HG03520 (cell line): ENCODE results near the gene SIL1.

Experiments
- ATAC-seq: cut with Tn5 transposase; IDR thresholded peaks from one replicate; pipeline ENCODE4 v1.9.1; 2021; ENCODE audit warnings: mild to moderate bottlenecking, moderate library complexity; ENCODE audit not compliant: unreplicated experiment

The SIL1 gene

GRCh38 chr5:138985683-138986082 is 212.5 kb downstream of the SIL1 start:
- no peak for ATAC-seq

DNA sequence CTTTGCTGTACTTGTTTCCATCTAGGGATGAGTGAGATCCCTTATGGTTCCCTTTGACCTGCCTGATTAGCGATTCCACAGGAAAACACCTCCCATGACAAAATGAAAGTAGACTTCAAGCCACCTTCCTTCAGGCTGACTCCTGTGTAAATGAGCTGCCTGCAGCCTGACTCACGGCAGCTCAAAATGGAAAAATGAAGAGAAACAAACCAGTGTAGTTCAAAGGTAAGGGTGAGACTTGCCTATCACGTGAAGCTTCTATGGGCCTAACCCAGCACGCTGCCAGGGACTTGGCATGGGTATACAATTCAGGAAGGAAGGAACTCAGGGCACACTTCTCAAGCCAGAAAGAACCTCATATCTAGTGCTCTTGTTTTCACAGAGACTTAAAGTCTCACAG is 212.9 kb downstream of the SIL1 start:
- no peak for ATAC-seq

GRCh38 chr5:138983984-138984383 is 214.2 kb downstream of the SIL1 start:
- no peak for ATAC-seq

GRCh38 chr5:138981586-138981985 is 216.6 kb downstream of the SIL1 start:
- no peak for ATAC-seq

GRCh38 chr5:138981131-138981530 is 217.0 kb downstream of the SIL1 start:
- no peak for ATAC-seq

- ATAC-seq = no peak
Observed at GRCh38 chr5:138980441-138980840, 217.7 kb downstream of the SIL1 start.

- ATAC-seq = no peak
Observed at GRCh38 chr5:138979684-138980280, 218.4 kb downstream of the SIL1 start.

GRCh38 chr5:138978581-138978980 is 219.6 kb downstream of the SIL1 start:
- no peak for ATAC-seq

DNA sequence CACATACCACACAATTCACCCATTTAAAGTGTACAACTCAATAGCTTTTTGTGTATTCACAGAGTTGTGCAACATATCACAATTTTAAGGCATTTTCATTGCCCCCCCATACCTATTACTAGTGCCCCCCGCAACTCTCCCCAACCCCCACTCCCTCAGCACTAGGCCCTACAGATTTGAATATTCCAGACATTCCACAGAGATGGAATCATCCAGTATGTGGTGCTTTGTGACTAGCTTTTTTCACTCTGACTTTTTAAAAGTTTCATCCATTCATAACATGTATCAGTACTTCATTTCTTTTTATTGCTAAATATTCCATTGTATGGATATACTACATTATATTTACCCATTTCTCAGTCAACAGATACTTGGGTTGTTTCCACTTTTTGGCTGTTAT is 220.1 kb downstream of the SIL1 start:
- no peak for ATAC-seq

- ATAC-seq = no peak
Observed at GRCh38 chr5:138975098-138975847, 222.9 kb downstream of the SIL1 start.

GRCh38 chr5:138974227-138975063 is 223.7 kb downstream of the SIL1 start:
- no peak for ATAC-seq

DNA sequence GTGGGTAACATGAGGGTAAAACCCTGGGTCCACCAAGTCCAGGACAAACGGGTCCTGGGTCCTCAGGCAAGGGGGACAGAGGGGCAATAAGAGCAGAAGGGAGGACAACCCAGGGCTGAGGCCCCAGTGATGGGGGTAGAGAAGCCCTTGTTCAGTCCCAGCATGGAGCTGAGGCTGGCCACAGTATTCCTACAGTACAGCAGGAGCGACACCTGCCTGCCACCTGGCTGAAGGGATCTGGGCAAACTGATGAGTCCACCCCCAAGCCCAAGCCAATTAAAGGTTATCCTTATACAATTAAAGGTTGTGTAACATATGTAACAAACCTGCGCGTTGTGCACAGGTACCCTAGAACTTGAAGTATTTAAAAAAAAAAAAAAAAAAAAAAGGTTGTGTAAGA is 225.3 kb downstream of the SIL1 start:
- no peak for ATAC-seq

GRCh38 chr5:138972230-138972629 is 225.9 kb downstream of the SIL1 start:
- no peak for ATAC-seq

GRCh38 chr5:138969323-138970002 is 228.7 kb downstream of the SIL1 start:
- no peak for ATAC-seq

DNA sequence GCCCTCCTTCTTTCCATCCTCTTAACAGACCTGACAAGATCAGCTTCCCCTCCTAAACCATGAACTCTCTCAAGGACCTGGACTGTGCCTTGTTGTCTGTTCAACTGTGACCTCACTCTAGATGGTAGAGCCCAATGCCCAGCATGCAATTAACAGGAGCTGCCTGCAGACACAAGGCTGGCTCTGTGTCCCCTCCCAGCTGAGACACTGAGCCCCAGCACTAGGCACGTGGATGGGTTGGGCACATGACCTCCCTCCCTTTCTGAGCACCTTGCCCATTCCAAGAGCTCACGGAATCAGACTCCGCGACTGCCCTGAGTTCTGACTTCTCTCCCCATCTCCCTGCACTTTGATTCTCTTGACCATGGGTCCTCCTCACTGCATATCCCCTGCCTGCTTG is 229.6 kb downstream of the SIL1 start:
- ATAC-seq = no peak

DNA sequence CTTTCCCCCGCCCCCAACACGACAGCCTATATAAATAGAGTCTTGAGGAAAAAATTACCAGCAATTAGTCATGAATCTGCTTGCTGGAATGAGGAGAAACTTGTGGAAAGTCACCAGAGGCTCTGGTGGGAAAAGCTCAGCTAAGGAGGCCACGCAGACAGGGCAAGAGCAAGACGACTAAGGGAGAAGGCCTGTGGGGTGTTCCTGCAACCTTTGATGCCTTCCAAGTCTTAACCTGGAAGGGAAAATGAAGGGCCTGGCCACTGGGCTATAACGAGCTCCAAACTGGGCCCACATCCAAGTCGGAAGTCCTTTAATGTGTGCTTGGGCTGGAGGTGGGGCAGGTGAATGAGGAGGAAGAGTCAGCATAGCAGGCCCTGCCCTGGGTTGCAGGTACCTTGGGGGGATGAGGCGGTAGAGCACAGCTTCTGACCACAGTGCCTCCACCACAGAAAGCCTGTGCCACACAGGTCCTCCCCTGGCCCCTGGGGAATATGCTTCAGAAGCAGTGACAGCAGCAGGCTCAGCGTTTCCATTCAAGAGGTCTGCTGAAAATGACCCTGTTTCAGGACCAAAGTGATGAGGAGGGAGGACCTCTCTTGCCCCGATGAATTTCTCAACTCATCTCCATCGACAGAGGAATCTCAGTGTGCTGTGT is 230.2 kb downstream of the SIL1 start:
- no peak for ATAC-seq

GRCh38 chr5:138966236-138966985 is 231.8 kb downstream of the SIL1 start:
- no peak for ATAC-seq

DNA sequence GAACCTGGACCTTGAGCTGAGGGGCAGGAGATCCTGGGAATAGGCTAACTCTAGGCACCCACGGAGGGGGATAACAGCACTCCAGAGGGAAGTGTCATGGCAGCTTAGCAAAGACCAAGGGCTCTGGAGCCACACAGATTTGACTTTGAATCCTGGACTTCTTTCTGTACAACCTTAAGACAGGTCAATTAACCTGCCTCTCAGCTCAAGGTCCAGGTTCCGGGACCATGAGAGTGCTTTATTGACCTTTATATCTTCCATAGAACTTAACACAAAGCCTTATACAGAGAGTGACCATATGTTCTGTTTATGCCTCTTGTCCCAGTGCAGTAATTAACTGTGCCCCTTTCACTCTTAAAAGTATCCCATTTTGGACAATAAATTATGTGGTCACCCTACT is 232.5 kb downstream of the SIL1 start:
- ATAC-seq = no peak

- ATAC-seq = no peak
Observed at GRCh38 chr5:138964647-138965201, 233.4 kb downstream of the SIL1 start.
